HG02981 (cell line): ENCODE measurements around the gene ZBTB4.

ENCODE experiments used
- ATAC-seq: cut with Tn5 transposase; IDR thresholded peaks from one replicate; pipeline ENCODE4 v1.9.1; 2021; ENCODE audit warnings: mild to moderate bottlenecking, moderate library complexity; ENCODE audit not compliant: unreplicated experiment

ZBTB4 gene, protein sequence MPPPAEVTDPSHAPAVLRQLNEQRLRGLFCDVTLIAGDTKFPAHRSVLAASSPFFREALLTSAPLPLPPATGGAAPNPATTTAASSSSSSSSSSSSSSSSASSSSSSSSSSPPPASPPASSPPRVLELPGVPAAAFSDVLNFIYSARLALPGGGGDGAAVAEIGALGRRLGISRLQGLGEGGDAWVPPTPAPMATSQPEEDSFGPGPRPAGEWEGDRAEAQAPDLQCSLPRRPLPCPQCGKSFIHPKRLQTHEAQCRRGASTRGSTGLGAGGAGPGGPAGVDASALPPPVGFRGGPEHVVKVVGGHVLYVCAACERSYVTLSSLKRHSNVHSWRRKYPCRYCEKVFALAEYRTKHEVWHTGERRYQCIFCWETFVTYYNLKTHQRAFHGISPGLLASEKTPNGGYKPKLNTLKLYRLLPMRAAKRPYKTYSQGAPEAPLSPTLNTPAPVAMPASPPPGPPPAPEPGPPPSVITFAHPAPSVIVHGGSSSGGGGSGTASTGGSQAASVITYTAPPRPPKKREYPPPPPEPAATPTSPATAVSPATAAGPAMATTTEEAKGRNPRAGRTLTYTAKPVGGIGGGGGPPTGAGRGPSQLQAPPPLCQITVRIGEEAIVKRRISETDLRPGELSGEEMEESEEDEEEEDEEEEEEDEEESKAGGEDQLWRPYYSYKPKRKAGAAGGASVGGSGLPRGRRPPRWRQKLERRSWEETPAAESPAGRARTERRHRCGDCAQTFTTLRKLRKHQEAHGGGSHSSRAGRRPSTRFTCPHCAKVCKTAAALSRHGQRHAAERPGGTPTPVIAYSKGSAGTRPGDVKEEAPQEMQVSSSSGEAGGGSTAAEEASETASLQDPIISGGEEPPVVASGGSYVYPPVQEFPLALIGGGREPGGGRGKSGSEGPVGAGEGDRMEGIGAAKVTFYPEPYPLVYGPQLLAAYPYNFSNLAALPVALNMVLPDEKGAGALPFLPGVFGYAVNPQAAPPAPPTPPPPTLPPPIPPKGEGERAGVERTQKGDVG

DNA sequence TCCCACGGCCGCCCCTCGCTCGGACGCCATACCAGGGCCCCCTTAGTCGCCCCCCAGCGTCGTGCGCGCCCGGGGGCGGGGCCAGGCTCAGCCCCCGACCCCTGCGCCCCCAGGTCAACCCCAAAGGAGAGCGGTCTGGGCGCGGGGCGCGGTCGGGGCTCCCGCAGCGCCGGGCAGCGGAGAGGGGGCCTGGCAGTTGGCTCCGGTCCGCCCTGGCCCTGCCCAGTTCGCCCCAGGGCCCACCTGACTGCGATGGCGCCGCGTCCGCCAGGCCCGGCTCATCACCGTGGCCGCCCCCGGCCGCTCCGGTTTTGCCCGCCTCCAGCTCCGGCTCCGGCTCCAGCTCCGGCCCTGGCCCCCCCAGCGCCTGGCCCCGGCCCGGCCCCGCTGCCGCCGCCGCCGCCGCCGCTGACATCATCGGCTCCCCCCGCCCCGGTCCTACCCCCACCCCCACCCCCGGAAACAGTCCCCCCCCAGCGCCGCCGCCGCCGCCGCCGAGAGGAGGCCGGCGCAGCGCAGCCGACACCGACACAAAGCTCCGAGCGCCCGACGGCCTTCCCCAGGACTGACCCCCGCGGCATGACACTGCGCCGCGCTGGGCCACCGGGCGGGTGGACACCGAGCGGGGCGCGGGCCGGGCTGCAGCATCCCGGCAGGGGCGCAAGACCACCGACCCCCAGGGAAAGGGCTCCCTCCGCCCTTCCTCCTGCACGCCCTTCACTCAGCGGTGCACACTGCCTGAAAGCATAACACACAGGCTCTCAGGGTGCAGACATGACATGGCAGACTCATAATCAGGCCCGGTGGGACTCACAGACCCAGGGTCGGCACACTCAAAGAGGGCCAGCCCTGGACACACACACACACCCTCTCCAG is at the start of gene ZBTB4:
ZBTB4 (minus strand) TSS at position 419 of the 876 bp plus-strand sequence. CDS start 12,830 bp downstream, outside the sequence.
- ATAC-seq: no peak

DNA sequence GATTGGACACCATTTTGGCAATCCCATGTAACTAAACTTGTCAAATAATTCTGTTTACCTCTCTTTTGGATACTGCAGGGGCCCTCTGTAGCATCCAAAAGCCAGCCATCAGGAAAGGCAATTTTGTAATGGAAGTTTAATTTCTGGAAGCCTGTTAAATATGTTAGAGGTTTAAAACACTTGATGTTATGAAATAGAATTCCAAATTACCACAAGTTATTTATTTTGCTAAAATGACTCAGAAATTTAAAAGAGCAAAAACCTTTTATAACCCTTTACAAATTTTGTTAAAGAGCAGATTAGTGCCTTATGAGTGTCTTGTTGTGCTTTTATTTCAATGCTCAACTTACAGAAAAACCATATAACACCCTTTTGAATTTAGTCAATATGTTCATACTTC is 49.4 kb upstream of the ZBTB4 start:
- ATAC-seq: no peak

DNA sequence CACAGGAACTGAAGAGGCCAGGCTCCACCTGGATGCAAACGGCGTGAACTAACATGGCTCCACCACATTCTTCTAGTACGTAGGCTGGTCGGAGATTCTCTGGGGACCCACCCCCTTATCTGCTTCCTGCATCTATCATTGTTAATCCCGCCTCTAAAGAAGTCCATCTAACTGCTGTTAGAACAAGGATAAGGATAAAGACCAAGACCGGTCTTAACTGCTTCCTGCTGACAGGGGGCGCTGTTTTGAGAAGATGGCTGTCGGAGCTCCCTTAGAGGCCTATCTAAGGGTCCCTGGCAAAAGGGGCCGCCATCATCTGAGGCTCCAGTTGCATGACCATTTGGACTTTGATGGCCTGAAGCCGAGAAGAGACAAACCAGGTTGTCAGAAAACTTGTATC is 43.6 kb upstream of the ZBTB4 start:
- ATAC-seq: no peak

DNA sequence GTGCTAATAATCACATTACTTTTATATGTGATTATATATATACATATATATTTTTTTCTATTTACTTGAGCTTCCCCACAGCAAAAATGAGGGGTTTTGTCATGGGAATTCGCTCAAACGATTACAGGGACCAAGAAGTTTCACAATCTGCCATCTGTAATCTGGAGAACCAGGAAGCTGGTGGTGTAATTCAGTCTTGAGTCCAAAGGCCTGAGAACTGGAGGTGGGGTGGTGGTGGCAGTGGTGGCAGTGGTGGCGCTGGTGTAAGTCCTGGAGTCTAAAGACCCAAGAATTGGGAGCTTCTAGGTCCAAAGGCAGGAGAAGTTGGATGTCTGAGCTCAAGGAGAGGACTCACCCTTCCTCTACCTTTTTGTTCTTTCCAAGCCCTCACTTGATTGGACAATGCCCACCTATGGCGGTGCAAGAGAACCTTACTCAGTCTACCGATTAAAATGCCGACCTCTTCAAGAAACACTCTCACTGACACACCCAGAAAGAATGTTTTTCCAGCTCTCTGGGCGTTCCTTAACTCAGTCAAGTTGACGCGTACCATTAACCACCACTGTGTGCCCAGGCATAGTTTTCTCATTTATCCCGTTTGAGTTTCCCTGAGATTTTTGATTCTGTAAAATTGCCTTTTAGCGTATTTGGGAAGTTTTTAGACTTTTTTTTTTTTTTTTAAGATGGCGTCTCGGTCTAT is 36.6 kb upstream of the ZBTB4 start:
- ATAC-seq: no peak

DNA sequence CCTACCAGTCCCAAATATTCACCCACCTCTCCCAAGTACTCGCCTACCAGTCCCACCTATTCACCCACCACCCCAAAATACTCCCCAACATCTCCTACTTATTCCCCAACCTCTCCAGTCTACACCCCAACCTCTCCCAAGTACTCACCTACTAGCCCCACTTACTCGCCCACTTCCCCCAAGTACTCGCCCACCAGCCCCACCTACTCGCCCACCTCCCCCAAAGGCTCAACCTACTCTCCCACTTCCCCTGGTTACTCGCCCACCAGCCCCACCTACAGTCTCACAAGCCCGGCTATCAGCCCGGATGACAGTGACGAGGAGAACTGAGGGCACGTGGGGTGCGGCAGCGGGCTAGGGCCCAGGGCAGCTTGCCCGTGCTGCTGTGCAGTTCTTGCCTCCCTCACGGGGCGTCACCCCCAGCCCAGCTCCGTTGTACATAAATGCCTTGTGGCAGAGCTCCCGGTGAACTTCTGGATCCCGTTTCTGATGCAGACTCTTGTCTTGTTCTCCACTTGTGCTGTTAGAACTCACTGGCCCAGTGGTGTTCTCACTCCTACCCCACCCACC is 34.5 kb upstream of the ZBTB4 start:
- no peak for ATAC-seq

DNA sequence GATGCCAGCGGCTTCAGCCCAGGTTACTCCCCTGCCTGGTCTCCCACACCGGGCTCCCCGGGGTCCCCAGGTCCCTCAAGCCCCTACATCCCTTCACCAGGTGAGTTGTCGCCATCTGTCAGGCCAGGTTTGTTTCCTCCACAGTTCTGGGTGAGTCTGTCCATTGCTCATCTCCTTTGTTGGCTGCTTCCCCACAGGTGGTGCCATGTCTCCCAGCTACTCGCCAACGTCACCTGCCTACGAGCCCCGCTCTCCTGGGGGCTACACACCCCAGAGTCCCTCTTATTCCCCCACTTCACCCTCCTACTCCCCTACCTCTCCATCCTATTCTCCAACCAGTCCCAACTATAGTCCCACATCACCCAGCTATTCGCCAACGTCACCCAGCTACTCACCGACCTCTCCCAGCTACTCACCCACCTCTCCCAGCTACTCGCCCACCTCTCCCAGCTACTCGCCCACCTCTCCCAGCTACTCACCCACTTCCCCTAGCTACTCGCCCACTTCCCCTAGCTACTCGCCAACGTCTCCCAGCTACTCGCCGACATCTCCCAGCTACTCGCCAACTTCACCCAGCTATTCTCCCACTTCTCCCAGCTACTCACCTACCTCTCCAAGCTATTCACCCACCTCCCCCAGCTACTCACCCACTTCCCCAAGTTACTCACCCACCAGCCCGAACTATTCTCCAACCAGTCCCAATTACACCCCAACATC is 33.6 kb upstream of the ZBTB4 start:
- no peak for ATAC-seq

DNA sequence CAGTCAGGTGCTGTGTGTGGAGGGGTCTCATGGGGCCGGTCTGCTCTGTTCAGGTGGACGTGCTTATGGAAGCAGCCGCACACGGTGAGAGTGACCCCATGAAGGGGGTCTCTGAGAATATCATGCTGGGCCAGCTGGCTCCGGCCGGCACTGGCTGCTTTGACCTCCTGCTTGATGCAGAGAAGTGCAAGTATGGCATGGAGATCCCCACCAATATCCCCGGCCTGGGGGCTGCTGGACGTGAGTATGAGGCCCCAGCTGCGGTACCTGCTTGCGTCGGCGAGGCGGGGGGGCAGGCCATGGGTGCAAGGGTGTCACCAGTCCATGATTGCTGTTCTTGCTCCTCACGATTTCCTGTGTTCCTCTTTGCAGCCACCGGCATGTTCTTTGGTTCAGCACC is 32.7 kb upstream of the ZBTB4 start:
- no peak for ATAC-seq

DNA sequence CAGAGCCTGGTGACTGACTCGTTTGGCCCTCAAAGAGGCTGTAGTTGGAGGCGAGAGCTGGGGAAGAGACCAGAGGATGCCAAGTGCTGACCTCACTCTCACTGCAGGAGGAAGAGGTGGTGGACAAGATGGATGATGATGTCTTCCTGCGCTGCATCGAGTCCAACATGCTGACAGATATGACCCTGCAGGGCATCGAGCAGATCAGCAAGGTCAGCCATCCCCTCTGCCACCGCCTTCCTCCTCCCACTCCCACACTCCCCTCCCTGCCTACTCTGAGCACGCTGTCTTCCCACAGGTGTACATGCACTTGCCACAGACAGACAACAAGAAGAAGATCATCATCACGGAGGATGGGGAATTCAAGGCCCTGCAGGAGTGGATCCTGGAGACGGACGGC is 31.7 kb upstream of the ZBTB4 start:
- ATAC-seq: no peak

DNA sequence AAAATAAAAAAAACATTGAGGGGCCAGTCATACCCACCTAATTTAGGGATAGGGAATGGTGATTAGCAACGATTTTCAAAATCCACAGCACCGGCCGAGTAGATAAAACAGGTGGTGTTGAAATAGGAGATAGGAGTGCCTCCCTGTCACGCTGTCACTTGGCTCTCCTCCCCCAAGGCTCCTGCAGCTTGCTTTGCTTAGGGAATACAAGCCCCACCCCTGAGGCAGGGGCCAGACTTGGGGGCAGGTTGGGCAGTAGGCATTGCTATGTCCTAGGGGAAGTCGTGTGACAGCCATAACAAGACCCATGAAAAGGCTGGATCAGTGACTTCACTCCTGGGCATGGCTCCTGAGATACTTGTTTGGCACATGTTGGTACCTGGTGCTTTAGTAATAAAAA is 30.5 kb upstream of the ZBTB4 start:
- no peak for ATAC-seq

DNA sequence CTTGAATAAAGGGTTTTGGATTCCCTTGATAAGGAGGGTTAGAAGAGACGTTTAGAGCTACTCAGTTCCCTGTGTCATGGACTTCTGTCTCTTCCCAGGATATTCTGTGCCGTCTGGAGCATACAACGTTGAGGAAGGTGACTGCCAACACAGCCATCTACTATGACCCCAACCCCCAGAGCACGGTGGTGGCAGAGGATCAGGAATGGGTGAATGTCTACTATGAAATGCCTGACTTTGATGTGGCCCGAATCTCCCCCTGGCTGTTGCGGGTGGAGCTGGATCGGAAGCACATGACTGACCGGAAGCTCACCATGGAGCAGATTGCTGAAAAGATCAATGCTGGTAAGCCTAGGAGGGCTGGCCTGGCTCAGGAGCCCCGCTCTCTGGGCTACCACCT is 29.4 kb upstream of the ZBTB4 start:
- no peak for ATAC-seq

DNA sequence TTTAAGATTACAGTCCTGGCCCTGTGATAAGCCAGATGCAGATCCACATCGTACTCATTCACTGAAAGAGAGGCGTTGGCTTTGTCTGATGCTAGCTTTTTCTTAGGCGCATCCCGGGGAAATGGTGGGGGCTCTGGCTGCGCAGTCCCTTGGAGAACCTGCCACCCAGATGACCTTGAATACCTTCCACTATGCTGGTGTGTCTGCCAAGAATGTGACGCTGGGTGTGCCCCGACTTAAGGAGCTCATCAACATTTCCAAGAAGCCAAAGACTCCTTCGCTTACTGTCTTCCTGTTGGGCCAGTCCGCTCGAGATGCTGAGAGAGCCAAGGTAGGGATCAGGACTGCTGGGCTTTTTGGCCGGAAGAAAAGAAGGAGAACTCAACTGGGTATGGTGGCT is 28.7 kb upstream of the ZBTB4 start:
- no peak for ATAC-seq

DNA sequence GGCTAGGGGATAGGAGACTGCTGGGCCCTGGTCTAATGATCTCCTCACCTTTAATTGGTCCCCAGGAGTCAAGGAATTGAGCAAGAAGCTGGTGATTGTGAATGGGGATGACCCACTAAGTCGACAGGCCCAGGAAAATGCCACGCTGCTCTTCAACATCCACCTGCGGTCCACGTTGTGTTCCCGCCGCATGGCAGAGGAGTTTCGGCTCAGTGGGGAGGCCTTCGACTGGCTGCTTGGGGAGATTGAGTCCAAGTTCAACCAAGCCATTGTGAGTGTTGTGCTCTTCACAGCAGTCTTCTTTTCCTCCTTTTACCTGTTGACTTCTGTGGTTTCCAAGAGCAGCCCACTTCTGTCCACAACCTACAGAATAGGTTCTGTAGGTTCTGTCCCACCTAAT is 24.1 kb upstream of the ZBTB4 start:
- no peak for ATAC-seq

DNA sequence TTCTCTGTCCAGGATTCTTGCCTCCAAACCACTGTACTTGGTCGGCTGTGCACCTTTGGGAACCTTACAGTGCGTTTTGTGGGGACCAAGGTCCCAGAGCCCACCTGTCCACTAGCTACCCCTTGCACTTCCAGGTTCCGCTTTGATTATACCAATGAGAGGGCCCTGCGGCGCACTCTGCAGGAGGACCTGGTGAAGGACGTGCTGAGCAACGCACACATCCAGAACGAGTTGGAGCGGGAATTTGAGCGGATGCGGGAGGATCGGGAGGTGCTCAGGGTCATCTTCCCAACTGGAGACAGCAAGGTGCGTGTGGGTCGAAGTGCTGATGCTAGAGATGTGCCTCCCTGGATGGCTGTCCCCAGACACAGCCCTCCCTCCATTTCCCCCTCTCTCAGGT is 23.6 kb upstream of the ZBTB4 start:
- ATAC-seq: no peak

DNA sequence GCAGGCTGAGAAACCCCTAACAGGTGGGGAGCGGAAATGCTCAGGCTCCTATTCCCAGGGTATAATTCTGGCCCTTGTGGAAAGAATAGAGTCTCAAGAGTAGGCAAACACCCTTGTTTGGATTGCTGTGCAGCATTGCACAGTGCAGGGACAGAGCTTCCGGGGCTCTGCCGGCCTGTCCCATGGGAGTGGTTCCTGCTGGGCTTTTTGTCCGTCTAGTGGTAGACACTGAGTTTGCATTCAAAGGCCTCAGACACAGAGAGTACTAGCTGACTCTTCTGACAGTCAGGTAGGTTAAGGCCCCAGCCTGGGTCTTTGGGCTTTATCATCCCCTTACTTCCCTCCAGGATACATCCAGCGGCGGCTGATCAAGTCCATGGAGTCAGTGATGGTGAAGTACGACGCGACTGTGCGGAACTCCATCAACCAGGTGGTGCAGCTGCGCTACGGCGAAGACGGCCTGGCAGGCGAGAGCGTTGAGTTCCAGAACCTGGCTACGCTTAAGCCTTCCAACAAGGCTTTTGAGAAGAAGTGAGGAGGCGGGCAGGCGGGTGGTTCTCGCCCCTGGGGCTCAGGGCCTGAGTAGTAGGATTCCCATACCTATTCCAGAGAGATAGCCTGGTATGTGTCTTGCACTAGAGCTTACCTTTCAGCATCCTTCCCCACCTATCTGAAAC is 22.9 kb upstream of the ZBTB4 start:
- no peak for ATAC-seq

DNA sequence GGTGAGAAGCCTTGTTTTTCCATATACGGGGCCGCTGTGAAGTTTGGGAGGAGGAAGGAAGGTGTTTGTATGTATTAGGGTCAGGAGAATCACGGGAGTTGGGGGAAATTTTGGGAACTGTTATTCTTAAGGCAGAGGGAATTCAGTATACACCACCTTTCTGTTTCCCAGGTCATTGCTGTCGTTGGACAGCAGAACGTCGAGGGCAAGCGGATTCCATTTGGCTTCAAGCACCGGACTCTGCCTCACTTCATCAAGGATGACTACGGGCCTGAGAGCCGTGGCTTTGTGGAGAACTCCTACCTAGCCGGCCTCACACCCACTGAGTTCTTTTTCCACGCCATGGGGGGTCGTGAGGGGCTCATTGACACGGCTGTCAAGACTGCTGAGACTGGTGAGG is 22.3 kb upstream of the ZBTB4 start:
- no peak for ATAC-seq

DNA sequence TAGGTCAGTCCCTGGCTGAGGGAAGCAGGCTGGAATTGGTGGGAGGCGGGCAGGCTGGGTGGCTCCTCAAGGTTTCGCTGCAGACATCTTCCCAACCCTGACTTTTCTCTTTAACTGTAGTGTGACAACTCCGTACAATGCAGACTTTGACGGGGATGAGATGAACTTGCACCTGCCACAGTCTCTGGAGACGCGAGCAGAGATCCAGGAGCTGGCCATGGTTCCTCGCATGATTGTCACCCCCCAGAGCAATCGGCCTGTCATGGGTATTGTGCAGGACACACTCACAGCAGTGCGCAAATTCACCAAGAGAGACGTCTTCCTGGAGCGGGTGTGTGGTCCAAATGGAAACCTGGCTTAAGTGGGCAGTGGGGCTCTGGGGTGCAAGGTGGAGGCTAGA is 19.7 kb upstream of the ZBTB4 start:
- ATAC-seq: no peak

DNA sequence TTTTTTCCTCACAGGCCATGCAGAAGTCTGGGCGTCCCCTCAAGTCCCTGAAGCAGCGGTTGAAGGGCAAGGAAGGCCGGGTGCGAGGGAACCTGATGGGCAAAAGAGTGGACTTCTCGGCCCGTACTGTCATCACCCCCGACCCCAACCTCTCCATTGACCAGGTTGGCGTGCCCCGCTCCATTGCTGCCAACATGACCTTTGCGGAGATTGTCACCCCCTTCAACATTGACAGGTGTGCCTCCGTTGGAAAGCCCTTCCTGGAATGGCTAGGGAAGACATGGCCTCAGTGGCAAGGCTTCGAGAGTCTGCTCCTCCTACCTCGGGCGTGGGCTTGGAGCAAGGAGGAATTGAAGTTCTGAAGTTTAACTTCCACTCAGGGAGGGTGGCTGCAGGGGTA is 18.2 kb upstream of the ZBTB4 start:
- no peak for ATAC-seq

DNA sequence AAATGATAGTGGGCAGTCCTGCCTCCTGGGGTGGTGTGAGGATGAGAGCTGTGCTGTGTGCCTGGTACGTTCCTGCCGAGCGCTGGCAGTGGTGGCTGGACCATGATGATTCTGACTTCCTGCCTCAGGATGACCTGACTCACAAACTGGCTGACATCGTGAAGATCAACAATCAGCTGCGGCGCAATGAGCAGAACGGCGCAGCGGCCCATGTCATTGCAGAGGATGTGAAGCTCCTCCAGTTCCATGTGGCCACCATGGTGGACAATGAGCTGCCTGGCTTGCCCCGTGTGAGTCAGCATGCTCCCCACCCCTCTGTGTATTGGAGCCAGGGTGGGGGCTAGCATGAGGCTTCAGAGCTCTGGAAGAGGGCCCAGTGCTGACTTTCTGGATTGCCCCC is 17.8 kb upstream of the ZBTB4 start:
- no peak for ATAC-seq
